GM19324 (cell line): ENCODE data around the gene DDA1.
"Not testable (repeated sequence)": the region's sequence is repeated elsewhere in the genome, so short reads cannot be mapped to it uniquely, and the experiment has no call there.

Source experiments
- ATAC-seq: cut with Tn5 transposase; IDR thresholded peaks from one replicate; pipeline ENCODE4 v1.9.1; 2021; ENCODE audit warnings: mild to moderate bottlenecking, moderate library complexity; ENCODE audit not compliant: unreplicated experiment, low FRiP score

The DDA1 gene

GRCh38 chr19:17286263-17286662 lies 23.1 kb upstream of the DDA1 start:
- ATAC-seq: no peak

GRCh38 chr19:17286752-17287151 lies 22.6 kb upstream of the DDA1 start:
- no peak for ATAC-seq

- no peak for ATAC-seq
Measured at GRCh38 chr19:17289489-17289888, 19.9 kb upstream of the DDA1 start.

GRCh38 chr19:17292301-17293074 lies 16.9 kb upstream of the DDA1 start:
- ATAC-seq: peak; percentile 68

GRCh38 chr19:17293605-17294004 lies 15.8 kb upstream of the DDA1 start:
- no peak for ATAC-seq

GRCh38 chr19:17294051-17294891 lies 15.1 kb upstream of the DDA1 start:
- no peak for ATAC-seq

- ATAC-seq: not testable (repeated sequence)
Measured at GRCh38 chr19:17295551-17295950, 13.8 kb upstream of the DDA1 start.

- no peak for ATAC-seq
Measured at GRCh38 chr19:17296273-17296672, 13.1 kb upstream of the DDA1 start.

GRCh38 chr19:17296976-17297375 lies 12.4 kb upstream of the DDA1 start:
- no peak for ATAC-seq

GRCh38 chr19:17300992-17301619 lies 8.3 kb upstream of the DDA1 start:
- no peak for ATAC-seq

GRCh38 chr19:17302391-17303166 lies 6.8 kb upstream of the DDA1 start:
- no peak for ATAC-seq

- peak; percentile 36 for ATAC-seq
Measured at GRCh38 chr19:17303167-17303939, 6.0 kb upstream of the DDA1 start, which contains the start of gene ABHD8. Gene ABHD8 (minus strand): TSS chr19:17303425. CDS start chr19:17301616, 1,809 bp downstream.

GRCh38 chr19:17303940-17304267 lies 5.5 kb upstream of the DDA1 start:
- no peak for ATAC-seq

- no peak for ATAC-seq
Measured at GRCh38 chr19:17304386-17305215, 4.8 kb upstream of the DDA1 start.

- no peak for ATAC-seq
Measured at GRCh38 chr19:17305216-17305516, 4.2 kb upstream of the DDA1 start.

GRCh38 chr19:17305517-17306284 lies 3.7 kb upstream of the DDA1 start, which contains the start of gene MRPL34:
Gene MRPL34 (plus strand): TSS chr19:17305872. CDS start chr19:17305893, 21 bp downstream.
- peak; percentile 82 for ATAC-seq

GRCh38 chr19:17306285-17306714 lies 3.1 kb upstream of the DDA1 start:
- no peak for ATAC-seq

GRCh38 chr19:17307876-17308377 lies 1.4 kb upstream of the DDA1 start:
- ATAC-seq: no peak
